Measurements from ENCODE around the gene ATP6V1B1.

GRCh38 chr2:70982971-70983370, 47.3 kb downstream of the ATP6V1B1 start:
- TF ChIP-seq CTCF (IDR thresholded peaks at IDR 0.05), result no peak
- no peak for TF ChIP-seq POLR2A (IDR thresholded peaks at IDR 0.05)
